ENCODE results near the gene ADGRD1. TPM values are rescaled to one million over a fixed set of nuclear protein-coding genes. Genes with fewer than 3 reads are reported as not detected.
A peak's percentile ranks its signal among the peaks of the same experiment; 100 is the strongest.

Gene ADGRD1
- total and polyA plus RNA-seq, 2 donors, result 0.94 to 2.1 TPM

DNA sequence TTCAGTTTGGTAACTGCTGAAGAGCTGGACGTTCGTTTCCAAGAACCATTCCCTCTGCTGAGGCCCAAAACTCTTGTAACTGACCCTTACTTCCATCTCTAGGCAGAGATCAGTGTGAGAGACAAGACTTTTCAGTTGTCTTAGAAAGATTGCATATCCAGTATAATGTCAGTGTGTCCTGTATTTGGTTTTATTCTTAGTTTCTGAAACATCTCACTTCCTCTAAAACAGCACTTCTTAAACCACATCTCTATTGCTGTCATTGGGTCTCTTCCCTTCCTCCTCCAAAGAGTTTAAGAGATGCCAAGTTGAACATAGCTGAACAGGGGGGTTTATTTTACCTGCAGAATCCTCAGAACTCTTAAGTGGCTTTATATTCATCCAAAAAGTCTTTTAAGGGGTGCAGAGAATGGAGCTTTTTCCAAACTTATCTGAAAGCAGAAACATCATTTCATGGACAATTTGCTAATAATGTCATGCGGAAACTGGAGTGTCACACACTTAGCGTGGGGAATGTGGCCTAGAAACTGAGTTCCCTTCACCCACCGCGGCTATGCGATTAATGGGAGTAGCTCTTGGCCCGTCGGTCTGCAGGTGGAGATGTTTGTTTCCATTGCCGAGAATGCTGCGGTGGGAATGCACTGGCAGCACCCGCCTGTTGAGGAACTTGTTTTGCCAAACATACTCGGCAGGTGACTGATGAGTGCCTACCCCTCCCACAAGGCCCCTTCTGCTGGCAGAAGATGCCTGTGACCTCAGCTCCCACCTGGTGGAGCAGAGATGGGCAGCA is 148.2 kb downstream of the ADGRD1 start:
- H3K4me1 ChIP-seq (ENCODE audit: control insufficient read depth in 2 of 2, insufficient read depth in 2 of 2, low read length in 2 of 2), result peaks cover 0 to 42% of the 10 kb centered on the region in 2 donors
- WGBS, result 90% methylated on average over 13 of the region's 13 CpGs
- H3K9me3 ChIP-seq (ENCODE audit: control insufficient read depth in 2 of 2, insufficient read depth in 1 of 2, low read length in 1 of 2), result no peaks in the 10 kb centered on the region
- no peak overlapping the region for H3K4me3 ChIP-seq (ENCODE audit: low read length in 2 of 2)
- H3K27ac ChIP-seq (ENCODE audit: low read depth in 1 of 2, low read length in 1 of 2), result no peak overlapping the region
- no peak for DNase-seq (ENCODE audit: low read depth in 6 of 9, low spot score in 9 of 9)
- H3K36me3 ChIP-seq (ENCODE audit: control insufficient read depth in 2 of 2, insufficient read depth in 2 of 2, low read length in 1 of 2), result no peaks in the 10 kb centered on the region
- H3K27me3 ChIP-seq (ENCODE audit: control insufficient read depth in 2 of 2, insufficient read depth in 1 of 2, low read length in 1 of 2), result no peaks in the 10 kb centered on the region

DNA sequence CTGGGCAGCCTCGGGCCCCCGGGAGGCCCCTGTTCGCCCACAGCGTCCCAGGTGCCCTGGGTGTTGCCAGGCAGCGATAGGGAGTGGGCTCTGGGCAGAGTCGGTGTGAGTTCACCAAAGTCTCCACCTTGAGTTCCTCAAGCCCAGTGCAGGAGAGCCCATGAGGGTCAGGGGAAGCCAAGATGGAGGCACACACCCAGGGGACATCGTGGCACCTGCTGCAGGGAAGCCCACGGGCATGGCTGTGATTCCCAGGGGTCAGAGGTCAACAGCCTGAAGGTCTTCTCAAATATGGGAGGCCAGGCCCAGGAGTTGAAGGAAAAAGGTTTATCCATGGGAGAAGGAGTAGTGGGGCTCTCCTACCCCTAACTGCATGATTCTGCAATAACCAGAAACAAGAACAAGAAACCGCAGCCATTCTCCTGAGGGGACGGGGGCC is 148.8 kb downstream of the ADGRD1 start:
- DNase-seq (ENCODE audit: low read depth in 6 of 9, low spot score in 9 of 9), result no peak
- H3K4me3 ChIP-seq (ENCODE audit: low read length in 2 of 2), result no peak overlapping the region
- WGBS, result 96% methylated on average over 10 of the region's 10 CpGs
- H3K27ac ChIP-seq (ENCODE audit: low read depth in 1 of 2, low read length in 1 of 2), result no peak overlapping the region
- no peaks in the 10 kb centered on the region for H3K27me3 ChIP-seq (ENCODE audit: control insufficient read depth in 2 of 2, insufficient read depth in 1 of 2, low read length in 1 of 2)
- H3K9me3 ChIP-seq (ENCODE audit: control insufficient read depth in 2 of 2, insufficient read depth in 1 of 2, low read length in 1 of 2), result no peaks in the 10 kb centered on the region
- H3K36me3 ChIP-seq (ENCODE audit: control insufficient read depth in 2 of 2, insufficient read depth in 2 of 2, low read length in 1 of 2), result no peaks in the 10 kb centered on the region
- peaks cover 0 to 42% of the 10 kb centered on the region in 2 donors for H3K4me1 ChIP-seq (ENCODE audit: control insufficient read depth in 2 of 2, insufficient read depth in 2 of 2, low read length in 2 of 2)

DNA sequence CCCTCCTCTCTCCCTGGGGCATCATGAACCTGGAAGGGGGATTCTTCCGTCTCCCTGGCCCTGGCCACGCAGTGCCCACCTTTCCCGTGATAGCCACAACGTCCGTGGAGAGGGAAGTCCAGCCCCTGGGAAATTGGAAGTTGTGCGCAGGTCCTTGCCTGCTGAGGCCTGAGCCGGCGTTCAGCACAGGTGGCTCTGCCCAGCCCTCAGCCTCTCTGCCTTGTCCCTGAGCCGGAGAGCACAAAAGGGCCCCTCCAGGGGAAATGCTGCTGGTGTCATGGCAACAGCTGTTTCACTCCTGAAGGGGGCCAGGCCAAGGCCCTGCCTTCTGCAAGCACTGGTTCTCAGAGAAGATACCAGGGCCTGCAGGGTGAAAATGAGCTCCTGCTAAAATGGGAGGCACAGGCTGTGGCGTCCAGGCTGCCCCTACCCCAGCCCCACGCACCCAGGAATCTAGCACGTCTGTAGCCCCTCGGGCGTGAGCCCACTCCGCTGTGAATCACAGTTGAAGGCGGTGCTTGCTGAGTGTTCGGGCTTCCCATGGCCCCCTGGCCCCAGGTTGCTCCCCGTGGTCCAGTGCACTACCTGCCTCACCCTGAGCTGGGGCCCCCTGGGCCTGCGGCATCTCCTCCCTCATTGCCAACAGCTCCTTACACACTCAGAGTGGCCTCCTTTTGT is 149.4 kb downstream of the ADGRD1 start:
- no peak overlapping the region for H3K27ac ChIP-seq (ENCODE audit: low read depth in 1 of 2, low read length in 1 of 2)
- DNase-seq (ENCODE audit: low read depth in 6 of 9, low spot score in 9 of 9), result no peak
- peaks cover 0 to 1% of the 10 kb centered on the region in 2 donors for H3K9me3 ChIP-seq (ENCODE audit: control insufficient read depth in 2 of 2, insufficient read depth in 1 of 2, low read length in 1 of 2)
- WGBS, result 90% methylated on average over 19 of the region's 19 CpGs
- H3K4me3 ChIP-seq (ENCODE audit: low read length in 2 of 2), result no peak overlapping the region
- no peaks in the 10 kb centered on the region for H3K27me3 ChIP-seq (ENCODE audit: control insufficient read depth in 2 of 2, insufficient read depth in 1 of 2, low read length in 1 of 2)
- H3K4me1 ChIP-seq (ENCODE audit: control insufficient read depth in 2 of 2, insufficient read depth in 2 of 2, low read length in 2 of 2), result peaks cover 0 to 42% of the 10 kb centered on the region in 2 donors
- no peaks in the 10 kb centered on the region for H3K36me3 ChIP-seq (ENCODE audit: control insufficient read depth in 2 of 2, insufficient read depth in 2 of 2, low read length in 1 of 2)

DNA sequence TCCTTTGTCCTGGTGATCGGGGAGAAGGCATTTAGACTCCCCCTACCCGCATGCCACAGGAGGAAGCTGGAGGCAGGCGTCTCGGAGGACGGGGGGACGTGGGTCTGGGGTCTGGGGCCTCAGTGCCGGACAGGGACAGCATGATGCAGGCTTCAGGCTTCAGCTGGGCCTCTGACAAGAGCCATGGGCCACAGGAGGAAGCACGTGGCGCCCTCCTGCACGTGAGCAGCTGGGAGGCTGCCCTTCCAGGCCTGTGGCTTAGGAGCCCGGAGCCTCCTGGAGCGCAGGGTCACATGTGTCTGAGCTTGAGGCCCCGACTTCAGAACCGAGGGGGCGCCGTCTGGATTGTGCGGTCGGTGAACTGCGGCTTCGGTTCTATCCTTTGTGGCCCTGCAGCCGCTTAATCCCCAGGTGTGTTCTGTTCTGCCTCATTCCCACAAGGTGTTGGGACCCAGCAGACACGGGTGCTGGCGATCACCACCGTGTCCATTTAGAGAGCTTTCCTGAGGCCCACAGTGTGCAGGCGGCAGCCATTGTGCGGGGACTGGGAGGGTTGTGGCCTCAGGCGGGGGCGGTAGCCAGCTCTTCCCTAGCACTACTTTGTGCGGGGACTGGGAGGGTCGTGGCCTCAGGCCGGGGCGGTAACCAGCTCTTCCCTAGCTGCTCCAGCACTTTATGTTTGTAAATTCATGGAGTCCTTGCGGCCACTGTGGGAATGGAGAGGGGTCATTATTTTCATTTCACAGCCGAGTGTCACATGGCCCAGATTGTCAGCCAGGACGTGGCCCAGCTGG is 150.2 kb downstream of the ADGRD1 start:
- no peak for DNase-seq (ENCODE audit: low read depth in 6 of 9, low spot score in 9 of 9)
- H3K9me3 ChIP-seq (ENCODE audit: control insufficient read depth in 2 of 2, insufficient read depth in 1 of 2, low read length in 1 of 2), result peaks cover 0 to 7% of the 10 kb centered on the region in 2 donors
- no peak overlapping the region for H3K27ac ChIP-seq (ENCODE audit: low read depth in 1 of 2, low read length in 1 of 2)
- H3K27me3 ChIP-seq (ENCODE audit: control insufficient read depth in 2 of 2, insufficient read depth in 1 of 2, low read length in 1 of 2), result no peaks in the 10 kb centered on the region
- peaks cover 0 to 42% of the 10 kb centered on the region in 2 donors for H3K4me1 ChIP-seq (ENCODE audit: control insufficient read depth in 2 of 2, insufficient read depth in 2 of 2, low read length in 2 of 2)
- no peak overlapping the region for H3K4me3 ChIP-seq (ENCODE audit: low read length in 2 of 2)
- 95% methylated on average over 35 of the region's 35 CpGs for WGBS
- no peaks in the 10 kb centered on the region for H3K36me3 ChIP-seq (ENCODE audit: control insufficient read depth in 2 of 2, insufficient read depth in 2 of 2, low read length in 1 of 2)

DNA sequence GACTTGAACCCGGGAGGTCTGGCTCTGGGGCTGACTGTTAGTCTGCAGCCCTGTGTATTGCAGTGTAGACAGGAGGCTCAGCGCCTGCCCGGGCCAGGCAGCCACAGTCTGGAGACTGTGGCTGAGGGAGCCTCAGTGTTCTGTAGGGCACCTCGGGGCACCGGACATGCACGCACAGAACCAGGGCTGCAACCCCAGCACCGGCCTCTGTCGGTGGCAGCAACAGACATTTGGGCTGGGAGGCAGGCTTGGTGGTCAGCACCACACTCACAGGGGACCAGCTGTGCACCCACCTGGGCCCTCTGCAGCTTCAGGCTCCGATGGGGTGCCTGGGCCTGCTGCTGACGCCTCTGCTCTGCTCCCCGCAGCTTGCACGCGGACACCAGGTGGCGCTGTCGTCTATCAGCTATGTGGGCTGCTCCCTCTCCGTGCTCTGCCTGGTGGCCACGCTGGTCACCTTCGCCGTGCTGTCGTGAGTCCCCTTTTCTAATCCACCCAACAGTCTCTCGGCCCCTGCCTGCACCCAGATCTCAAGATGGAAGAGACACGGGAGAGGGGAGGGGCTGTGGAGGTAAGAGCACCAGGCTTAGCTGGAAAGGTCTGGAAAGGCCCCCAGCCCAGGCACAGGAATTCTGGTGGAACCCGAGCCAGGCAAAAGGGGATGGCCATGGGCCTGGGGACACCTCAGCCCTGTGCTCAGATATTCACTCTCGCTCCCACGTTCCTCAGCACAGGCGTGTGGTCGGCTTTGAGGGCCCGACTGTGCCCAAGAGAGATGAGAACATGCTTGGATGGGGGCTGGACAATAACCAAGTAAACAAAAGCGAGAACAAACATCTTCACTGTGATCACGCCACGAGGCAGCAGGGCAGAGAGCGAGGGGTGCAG is 151.0 kb downstream of the ADGRD1 start:
- Histone ChIP-seq H3K27ac (ENCODE audit: low read depth in 1 of 2, low read length in 1 of 2) (peak overlapping the region in 1 of 2 donors; percentile 76), H3K4me3 (ENCODE audit: low read length in 2 of 2) (no peak overlapping the region), H3K4me1 (ENCODE audit: control insufficient read depth in 2 of 2, insufficient read depth in 2 of 2, low read length in 2 of 2) (peaks cover 0 to 42% of the 10 kb centered on the region in 2 donors), H3K36me3 (ENCODE audit: control insufficient read depth in 2 of 2, insufficient read depth in 2 of 2, low read length in 1 of 2) (no peaks in the 10 kb centered on the region), H3K9me3 (ENCODE audit: control insufficient read depth in 2 of 2, insufficient read depth in 1 of 2, low read length in 1 of 2) (peaks cover 0 to 7% of the 10 kb centered on the region in 2 donors), H3K27me3 (ENCODE audit: control insufficient read depth in 2 of 2, insufficient read depth in 1 of 2, low read length in 1 of 2) (no peaks in the 10 kb centered on the region)
- WGBS, result 51% methylated on average over 32 of the region's 32 CpGs
- peak; percentile 30 to 86 (median 52) for DNase-seq (ENCODE audit: low read depth in 6 of 9, low spot score in 9 of 9)

DNA sequence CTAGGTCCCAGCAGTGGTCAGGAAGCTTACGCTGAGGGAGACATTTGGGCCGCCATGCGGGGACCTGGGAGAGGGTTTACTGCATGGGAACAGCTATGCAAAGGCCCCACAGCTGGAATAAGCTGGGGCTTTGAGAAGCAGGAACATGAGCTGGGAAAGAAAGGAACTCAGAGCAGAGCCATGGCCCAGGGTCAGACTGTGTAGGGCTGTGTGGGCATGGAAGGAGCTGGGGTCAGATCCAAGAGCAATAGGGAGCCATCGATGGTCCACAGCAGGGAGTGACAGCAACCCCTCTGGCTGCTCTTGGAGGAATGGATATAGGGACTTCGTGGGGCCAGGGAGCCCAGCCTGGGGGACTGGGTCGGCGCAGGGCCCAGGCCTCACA is 151.6 kb downstream of the ADGRD1 start:
- H3K36me3 ChIP-seq (ENCODE audit: control insufficient read depth in 2 of 2, insufficient read depth in 2 of 2, low read length in 1 of 2), result no peaks in the 10 kb centered on the region
- peak overlapping the region; percentile 66 to 76 for H3K27ac ChIP-seq (ENCODE audit: low read depth in 1 of 2, low read length in 1 of 2)
- peaks cover 0 to 42% of the 10 kb centered on the region in 2 donors for H3K4me1 ChIP-seq (ENCODE audit: control insufficient read depth in 2 of 2, insufficient read depth in 2 of 2, low read length in 2 of 2)
- H3K27me3 ChIP-seq (ENCODE audit: control insufficient read depth in 2 of 2, insufficient read depth in 1 of 2, low read length in 1 of 2), result no peaks in the 10 kb centered on the region
- no peak overlapping the region for H3K4me3 ChIP-seq (ENCODE audit: low read length in 2 of 2)
- WGBS, result 97% methylated on average over 7 of the region's 7 CpGs
- peaks cover 0 to 7% of the 10 kb centered on the region in 2 donors for H3K9me3 ChIP-seq (ENCODE audit: control insufficient read depth in 2 of 2, insufficient read depth in 1 of 2, low read length in 1 of 2)
- no peak for DNase-seq (ENCODE audit: low read depth in 6 of 9, low spot score in 9 of 9)

DNA sequence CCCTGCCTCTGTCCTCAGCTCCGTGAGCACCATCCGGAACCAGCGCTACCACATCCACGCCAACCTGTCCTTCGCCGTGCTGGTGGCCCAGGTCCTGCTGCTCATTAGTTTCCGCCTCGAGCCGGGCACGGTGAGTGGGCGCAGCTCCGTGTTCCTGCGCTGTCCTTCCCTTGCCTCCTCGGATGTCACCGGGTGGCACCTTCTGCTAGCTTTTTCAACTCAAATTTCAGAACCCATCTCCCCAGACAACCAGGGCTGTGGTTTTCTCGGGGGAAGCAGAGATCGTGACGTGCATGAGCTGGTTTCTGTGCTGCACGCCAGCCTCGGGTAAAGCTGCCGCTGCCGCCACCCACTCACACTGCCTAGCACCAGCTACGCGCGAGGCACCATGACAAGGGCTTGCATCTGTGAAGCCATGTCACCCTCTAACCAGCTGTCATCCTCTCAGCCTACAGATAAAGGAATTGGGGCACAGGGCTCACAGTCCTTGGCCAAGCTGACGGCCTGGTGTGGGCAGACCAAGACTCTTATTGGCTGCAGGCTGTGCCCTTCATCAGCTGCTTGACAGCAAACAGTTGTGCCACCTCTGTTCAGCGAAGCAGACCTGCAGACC is 152.1 kb downstream of the ADGRD1 start:
- WGBS, result 60% methylated on average over 27 of the region's 27 CpGs

DNA sequence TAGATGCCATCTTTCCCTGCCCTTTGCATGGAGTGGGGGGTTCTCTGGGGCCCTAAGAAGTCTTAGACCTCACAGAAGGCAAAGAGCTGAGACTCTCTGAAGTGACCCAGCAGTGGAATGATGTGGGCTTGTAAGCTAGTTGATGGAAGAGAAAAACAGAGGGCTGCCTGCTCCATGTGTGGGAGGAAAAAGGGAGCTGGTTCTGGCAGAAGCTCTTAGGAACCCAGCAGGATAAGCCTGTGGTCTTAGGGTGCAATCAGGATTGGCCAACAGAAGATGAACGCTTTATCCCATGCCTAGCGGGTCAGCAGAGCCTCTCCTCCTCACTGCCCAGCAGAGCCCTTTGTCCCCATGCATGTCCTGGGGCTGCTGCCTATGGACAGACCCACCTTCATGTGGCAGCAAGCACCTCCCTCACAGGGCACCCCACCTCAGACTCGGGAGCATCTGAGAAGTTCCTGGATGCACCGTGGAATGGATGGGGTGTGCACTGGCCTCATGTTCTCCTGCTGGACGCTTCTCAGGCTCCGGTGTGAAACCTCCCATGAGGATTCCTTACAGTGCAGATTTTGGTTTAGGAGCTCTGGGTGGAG is 152.7 kb downstream of the ADGRD1 start:
- H3K27me3 ChIP-seq (ENCODE audit: control insufficient read depth in 2 of 2, insufficient read depth in 1 of 2, low read length in 1 of 2), result no peaks in the 10 kb centered on the region
- WGBS, result 96% methylated on average over 6 of the region's 6 CpGs
- no peaks in the 10 kb centered on the region for H3K36me3 ChIP-seq (ENCODE audit: control insufficient read depth in 2 of 2, insufficient read depth in 2 of 2, low read length in 1 of 2)
- no peak for DNase-seq (ENCODE audit: low read depth in 6 of 9, low spot score in 9 of 9)
- no peak overlapping the region for H3K4me3 ChIP-seq (ENCODE audit: low read length in 2 of 2)
- H3K27ac ChIP-seq (ENCODE audit: low read depth in 1 of 2, low read length in 1 of 2), result peak overlapping the region; percentile 68 to 80
- H3K9me3 ChIP-seq (ENCODE audit: control insufficient read depth in 2 of 2, insufficient read depth in 1 of 2, low read length in 1 of 2), result peaks cover 0 to 7% of the 10 kb centered on the region in 2 donors
- peaks cover 0 to 42% of the 10 kb centered on the region in 2 donors for H3K4me1 ChIP-seq (ENCODE audit: control insufficient read depth in 2 of 2, insufficient read depth in 2 of 2, low read length in 2 of 2)

More for the DNA sequence above, 152.1 kb downstream of the ADGRD1 start:
- no peaks in the 10 kb centered on the region for H3K36me3 ChIP-seq (ENCODE audit: control insufficient read depth in 2 of 2, insufficient read depth in 2 of 2, low read length in 1 of 2)
- peak overlapping the region; percentile 68 to 76 for H3K27ac ChIP-seq (ENCODE audit: low read depth in 1 of 2, low read length in 1 of 2)
- peaks cover 0 to 7% of the 10 kb centered on the region in 2 donors for H3K9me3 ChIP-seq (ENCODE audit: control insufficient read depth in 2 of 2, insufficient read depth in 1 of 2, low read length in 1 of 2)
- H3K4me3 ChIP-seq (ENCODE audit: low read length in 2 of 2), result no peak overlapping the region
- no peaks in the 10 kb centered on the region for H3K27me3 ChIP-seq (ENCODE audit: control insufficient read depth in 2 of 2, insufficient read depth in 1 of 2, low read length in 1 of 2)
- peak; percentile 13 to 77 (median 44) for DNase-seq (ENCODE audit: low read depth in 6 of 9, low spot score in 9 of 9)
- peaks cover 0 to 42% of the 10 kb centered on the region in 2 donors for H3K4me1 ChIP-seq (ENCODE audit: control insufficient read depth in 2 of 2, insufficient read depth in 2 of 2, low read length in 2 of 2)
